CD4-positive, alpha-beta T cell treated with Interleukin-6 for 4 hours (primary cell): ENCODE data around the gene OR2A7.
"Not testable (repeated sequence)": the region's sequence is repeated elsewhere in the genome, so short reads cannot be mapped to it uniquely, and the experiment has no call there.

Experiments
- DNase-seq: peaks from one replicate; pipeline ENCODE4 v3.0.0-alpha.2; 2020; ENCODE audit warnings: mixed read lengths

OR2A7 gene

DNA sequence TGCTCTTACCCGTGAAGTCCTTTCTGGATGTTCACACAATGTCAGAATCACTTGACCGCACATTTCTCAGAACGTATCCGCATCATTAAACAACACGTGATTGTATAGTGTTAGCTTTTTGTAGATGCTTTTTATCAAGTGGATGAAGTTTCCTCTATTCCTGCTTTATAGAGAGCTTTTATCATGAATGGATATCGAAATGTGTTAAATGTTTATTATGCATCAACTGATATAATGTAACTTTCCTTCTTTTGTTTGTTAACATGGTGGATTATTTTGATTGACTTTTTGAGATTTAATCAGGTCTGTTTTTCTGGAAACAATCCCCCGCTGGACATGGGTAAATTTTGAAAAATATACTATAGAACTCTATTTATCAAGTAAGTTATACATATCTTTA lies at the start of gene OR2A7:
Gene OR2A7, minus strand, starts transcription at position 101 of the 400 bp plus-strand sequence. CDS start 5,164 bp downstream, outside the sequence.
- DNase-seq = not testable (repeated sequence)

DNA sequence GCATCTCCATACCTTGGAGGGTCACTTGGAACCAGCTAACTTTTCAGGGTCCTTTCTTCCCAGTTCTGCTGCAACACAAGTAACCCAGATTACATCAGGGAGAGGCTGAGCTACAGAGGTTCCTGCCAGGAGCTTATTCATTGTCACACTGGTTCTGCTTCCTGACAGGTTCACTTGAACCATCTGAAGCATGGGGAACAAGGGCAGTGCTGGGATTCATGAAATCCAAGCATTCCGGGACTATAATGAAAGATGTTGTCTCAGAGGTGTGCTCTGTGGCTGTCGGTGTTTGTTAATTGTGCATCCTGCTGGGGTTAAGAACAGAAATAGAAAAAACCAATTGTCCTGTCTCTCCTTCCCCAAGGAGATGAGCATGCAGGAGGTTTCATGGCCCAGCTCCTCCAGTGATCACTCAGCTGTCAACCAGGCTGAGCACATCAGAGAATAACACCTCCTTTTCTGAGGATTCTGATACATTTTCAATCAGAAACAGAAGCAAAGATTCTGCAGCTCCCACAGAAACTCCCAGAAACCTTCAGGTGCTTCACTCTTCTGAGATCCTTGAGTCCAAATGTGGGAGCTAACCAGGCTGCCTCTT lies 47.4 kb upstream of the OR2A7 start, which contains the start of gene OR2A1:
Gene OR2A1, plus strand, starts transcription at position 548 of the 598 bp plus-strand sequence. CDS start 5,706 bp downstream, outside the sequence.
- DNase-seq = not testable (repeated sequence)

- DNase-seq = not testable (repeated sequence)
Observed at GRCh38 chr7:144311218-144311617, 46.6 kb upstream of the OR2A7 start.

GRCh38 chr7:144309702-144310101 lies 45.1 kb upstream of the OR2A7 start:
- DNase-seq = not testable (repeated sequence)

GRCh38 chr7:144305156-144305555 lies 40.6 kb upstream of the OR2A7 start:
- not testable (repeated sequence) for DNase-seq

- DNase-seq = not testable (repeated sequence)
Observed at GRCh38 chr7:144303607-144304006, 39.0 kb upstream of the OR2A7 start.

GRCh38 chr7:144302578-144303303 lies 38.1 kb upstream of the OR2A7 start:
- DNase-seq = not testable (repeated sequence)

DNA sequence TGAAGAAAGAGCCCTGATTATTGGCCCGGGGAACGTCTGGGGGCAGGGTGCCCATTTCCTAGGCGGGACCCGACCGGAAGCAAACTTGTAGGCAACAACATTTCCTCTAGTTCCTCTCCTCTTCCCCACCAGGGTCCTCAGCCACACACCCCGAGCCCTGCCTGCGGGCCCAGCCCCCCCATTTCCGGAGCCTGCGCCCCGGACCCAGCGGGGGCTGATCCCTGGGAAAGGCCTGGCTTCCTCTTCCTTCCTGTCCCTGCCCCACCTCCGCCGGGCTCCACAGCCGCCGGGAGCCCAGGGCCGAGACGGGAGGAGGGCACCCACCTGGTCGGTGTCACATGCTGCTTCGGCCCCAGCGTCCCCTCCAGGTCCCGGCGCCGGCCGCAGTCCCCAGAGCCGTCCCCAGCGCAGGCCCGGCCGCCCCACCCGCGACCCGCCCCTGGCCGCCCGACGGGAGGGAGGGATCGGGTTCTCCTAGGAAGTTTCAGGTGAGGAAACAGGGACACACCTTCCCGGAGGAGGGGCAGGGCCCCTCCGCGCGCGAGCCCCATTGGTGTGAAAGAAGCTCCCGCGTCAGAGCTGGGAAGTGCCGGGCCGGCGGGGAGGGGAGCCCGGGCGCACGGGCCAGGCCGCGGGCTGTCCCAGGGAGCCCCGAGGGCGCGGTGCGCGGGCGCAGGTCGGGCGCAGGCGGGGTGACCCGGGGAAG lies 29.4 kb upstream of the OR2A7 start:
- not testable (repeated sequence) for DNase-seq

DNA sequence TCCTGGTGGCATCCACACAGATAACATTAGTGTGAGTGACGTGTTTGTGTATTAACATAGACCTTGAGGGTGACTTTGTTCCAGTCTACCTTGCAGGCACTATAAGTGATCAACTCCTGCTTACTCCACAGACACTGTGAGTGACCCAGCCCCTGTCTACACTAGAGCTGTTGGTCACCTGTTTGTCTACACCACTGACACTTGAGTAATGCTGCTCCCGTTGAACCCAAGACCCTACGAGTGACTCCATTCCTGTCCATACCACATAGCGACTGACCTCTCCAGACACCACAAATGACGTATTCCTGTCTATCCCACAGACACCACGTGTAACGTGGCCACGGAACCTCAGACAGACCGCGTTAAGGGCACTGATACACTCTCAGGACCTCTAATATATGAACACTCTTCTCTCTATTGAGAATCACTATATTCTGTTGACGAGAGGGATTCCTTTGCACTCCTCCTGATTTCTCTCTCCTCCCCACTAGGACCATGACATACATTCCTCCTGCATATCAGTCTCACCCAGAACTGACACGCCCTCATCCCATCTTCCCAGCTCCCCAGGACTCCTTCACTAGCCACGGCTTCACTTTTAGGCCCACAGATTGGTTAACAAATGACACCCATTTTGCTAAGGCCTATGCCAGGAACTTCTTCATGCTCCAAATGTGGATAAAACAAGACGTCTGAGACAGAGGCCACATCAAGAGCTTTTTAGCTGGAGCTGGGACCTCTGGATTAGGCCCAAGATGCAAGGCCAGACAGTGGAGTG lies 28.0 kb upstream of the OR2A7 start:
- not testable (repeated sequence) for DNase-seq

DNA sequence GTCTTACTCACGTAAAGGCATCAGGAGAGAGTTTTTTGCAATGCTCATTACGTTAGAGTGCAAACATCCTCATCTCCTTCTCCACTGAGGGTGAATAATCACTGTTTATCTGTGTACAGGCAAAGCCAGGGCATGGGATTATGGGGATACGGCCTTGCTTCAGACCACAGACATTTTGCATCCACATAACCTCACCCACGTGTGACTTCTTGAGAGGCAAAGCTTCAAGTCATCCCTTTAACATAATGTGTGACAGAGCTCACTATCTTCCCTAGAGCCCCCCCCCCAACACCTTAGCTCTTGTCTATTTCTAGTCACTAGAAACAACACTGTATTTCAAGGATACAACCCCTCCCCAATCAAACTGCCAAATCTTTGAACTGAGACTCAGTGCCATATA lies 27.0 kb upstream of the OR2A7 start:
- DNase-seq = not testable (repeated sequence)

DNA sequence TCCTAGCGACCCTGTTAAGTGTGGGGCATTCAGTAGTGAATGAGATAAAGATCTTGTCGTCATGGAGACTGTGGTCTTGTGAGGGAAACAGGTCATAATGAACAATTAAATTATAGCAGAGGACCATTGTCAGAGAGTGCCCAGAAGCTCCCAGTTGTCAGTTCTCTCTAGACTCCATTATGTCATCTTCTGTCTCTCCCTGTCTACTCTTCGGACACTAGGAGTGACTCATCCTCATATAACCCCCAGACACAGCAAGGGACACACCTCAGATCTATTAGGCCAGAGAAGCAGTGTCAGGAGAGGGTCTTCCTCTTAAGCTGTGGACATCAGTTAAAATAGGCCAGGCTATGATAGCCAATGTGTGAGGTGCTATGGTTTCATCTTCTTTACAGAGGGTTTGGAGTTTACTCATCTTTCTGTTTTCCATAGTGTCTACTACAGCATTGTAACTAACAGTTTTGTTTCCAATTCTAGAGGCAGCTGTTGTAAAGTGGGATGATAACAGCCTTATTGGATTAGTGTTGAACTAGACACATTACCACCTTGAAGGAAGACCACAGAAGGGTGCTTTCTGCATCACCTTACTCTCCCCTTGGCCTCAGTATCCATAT lies 22.7 kb upstream of the OR2A7 start:
- DNase-seq = not testable (repeated sequence)

GRCh38 chr7:144283716-144284115 lies 19.1 kb upstream of the OR2A7 start:
- DNase-seq = not testable (repeated sequence)

DNA sequence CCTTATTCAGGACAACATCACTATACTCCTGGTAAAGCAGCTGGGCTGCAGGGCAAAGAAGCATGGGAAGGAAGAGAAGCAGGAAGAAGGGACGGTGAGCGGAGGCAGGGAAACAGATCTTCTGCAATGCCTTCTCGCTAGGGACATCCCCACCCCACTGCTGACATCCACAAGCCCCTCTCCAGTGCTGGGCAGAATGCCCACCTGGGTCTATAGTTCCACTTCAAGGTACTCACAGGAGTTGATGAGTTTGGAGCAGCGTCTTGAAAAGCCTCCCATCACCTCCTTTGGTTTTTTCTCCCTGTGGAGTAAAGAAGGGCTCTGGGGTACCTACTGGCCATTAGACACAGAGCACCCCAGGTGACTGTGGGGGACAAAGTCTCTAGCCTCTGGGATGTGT lies 17.9 kb upstream of the OR2A7 start:
- not testable (repeated sequence) for DNase-seq

DNA sequence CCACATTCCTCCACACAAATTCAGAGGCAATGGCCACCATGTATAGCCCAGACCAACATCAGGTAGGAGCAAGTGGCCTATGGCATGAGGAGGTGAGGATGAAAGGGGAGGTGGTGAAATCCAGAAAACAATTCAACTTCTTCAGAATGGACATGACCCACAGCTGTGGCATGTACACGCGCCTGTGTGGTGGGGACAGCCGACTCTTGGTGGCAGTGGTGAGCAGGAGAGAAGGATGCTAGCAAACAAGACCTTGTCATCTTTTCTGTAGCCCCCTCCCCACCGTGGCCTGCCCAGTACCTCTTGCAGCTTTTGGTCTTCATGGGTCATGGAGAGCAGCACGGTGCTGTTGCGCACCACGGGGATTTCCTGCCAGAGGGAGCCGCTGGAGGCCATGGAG lies 17.4 kb upstream of the OR2A7 start:
- not testable (repeated sequence) for DNase-seq

GRCh38 chr7:144280010-144280409 lies 15.4 kb upstream of the OR2A7 start:
- DNase-seq = not testable (repeated sequence)

DNA sequence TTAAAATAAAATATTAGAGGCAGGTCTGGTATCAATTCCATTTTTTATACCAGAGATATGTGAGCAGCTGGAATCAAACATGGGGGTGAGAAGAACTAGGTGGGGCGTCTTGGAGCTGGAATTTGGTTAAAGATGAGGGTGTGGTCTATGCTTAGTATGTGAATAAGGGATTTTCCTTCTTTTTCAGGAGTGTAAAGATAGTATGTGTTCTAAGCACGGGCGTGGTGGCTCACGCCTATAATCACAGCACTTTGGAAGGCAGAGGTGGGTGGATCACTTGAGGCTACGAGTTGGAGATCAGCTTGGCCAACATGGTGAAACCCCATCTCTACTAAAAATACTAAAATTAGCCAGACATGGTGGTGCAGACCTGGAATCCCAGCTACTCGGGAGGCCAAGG lies 10.7 kb upstream of the OR2A7 start:
- not testable (repeated sequence) for DNase-seq

GRCh38 chr7:144269188-144269587 lies 4.6 kb upstream of the OR2A7 start, which contains the start of gene CTAGE8:
TSS of gene CTAGE8 (minus strand) at chr7:144269288. CDS start at chr7:144269250, 38 bp downstream.
- not testable (repeated sequence) for DNase-seq

DNA sequence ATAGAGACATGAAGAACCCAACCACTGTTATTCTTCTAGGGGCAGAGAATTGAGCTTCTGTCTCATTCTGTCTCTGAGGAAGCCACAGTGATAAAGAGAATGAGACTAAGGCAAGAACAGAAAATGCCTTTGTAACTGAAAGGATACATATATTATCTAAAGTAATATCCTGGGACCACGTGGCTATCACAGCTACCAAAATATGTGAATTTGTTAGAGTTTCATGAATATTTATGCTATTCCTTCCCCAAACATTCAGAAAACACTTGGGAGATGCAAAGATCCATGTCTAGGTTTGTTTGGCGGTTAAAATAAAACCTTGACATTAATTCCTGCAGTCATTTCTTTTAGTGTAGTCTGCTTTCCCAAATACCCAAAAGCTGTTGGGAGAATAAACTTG lies 2.5 kb downstream of the OR2A7 start:
- not testable (repeated sequence) for DNase-seq

GRCh38 chr7:144259067-144259466 lies 5.5 kb downstream of the OR2A7 start:
- DNase-seq = not testable (repeated sequence)

- DNase-seq = no peak
Observed at GRCh38 chr7:144256112-144256511, 8.5 kb downstream of the OR2A7 start.

- DNase-seq = peak; percentile 0
Observed at GRCh38 chr7:144255471-144255897, 9.1 kb downstream of the OR2A7 start.

- DNase-seq = not testable (repeated sequence)
Observed at GRCh38 chr7:144252307-144252706, 12.3 kb downstream of the OR2A7 start.
